ENCODE measurements around the gene DNAAF9. TPM values are rescaled to one million over a fixed set of nuclear protein-coding genes. Genes with fewer than 3 reads are reported as not detected.

DNAAF9 gene
- total and polyA plus RNA-seq, 2 donors (not counting 1 experiment from before 2014, with no cell fraction given): 2.6 to 7.7 TPM

DNA sequence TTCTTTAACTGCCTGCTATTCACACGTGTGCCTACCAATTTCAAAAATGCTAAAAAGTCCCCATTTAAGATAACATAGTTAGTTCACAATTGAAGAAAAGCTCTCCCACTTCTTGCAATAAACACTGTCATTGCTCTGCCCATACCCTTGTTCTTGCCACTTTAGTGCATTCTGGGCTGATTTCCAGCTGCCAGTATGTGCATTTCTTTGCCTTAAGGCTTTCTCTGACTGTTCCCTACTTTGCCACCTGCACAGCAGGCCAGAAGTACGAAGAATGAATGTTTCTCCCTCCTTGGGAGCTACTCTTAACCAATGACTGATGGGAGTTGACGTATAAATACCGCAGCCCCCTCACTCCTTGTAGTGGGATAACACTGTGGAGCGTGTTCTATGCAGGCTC is 47.4 kb upstream of the DNAAF9 start:
- Mint-ChIP-seq H3K27ac (no peak overlapping the region), H3K4me3 (no peak overlapping the region), H3K9me3 (ENCODE audit: insufficient read depth) (no peaks in the 10 kb centered on the region), H3K4me1 (no peaks in the 10 kb centered on the region), H3K27me3 (peaks cover 41% of the 10 kb centered on the region)
- Histone ChIP-seq H3K4me2 (replicated peaks; ENCODE audit: low read depth, low read length, poor library complexity, severe bottlenecking) (no peak overlapping the region), H3K4me1 (ENCODE audit: control insufficient read depth in 2 of 2, insufficient read depth in 2 of 2, low read length in 2 of 2) (no peaks in the 10 kb centered on the region), H4K20me1 (ENCODE audit: control insufficient read depth, insufficient read depth, low read length, poor library complexity, severe bottlenecking) (no peaks in the 10 kb centered on the region), H3K79me2 (ENCODE audit: control insufficient read depth, insufficient read depth, low read length) (no peaks in the 10 kb centered on the region), H3K27me3 (replicated peaks in 1 of 4; ENCODE audit: control extremely low read depth in 1 of 4, control insufficient read depth in 3 of 4, insufficient read depth in 4 of 4, low read length in 3 of 4) (no peaks in the 10 kb centered on the region), H3K9me3 (ENCODE audit: control extremely low read depth in 1 of 3, control insufficient read depth in 2 of 3, insufficient read depth in 1 of 3, low read length in 2 of 3) (no peaks in the 10 kb centered on the region), H3K36me3 (replicated peaks in 1 of 2; ENCODE audit: control extremely low read depth in 1 of 2, control insufficient read depth in 1 of 2, extremely low read depth in 1 of 2, insufficient read depth in 2 of 2, low read length in 1 of 2) (no peaks in the 10 kb centered on the region), H3K9ac (ENCODE audit: low read length) (no peak overlapping the region), H3K4me3 (ENCODE audit: control extremely low read depth in 1 of 5, extremely low read depth in 1 of 5, insufficient read depth in 1 of 5, low read depth in 2 of 5, low read length in 4 of 5) (no peak overlapping the region), H3K27ac (ENCODE audit: low read length in 2 of 2) (no peak overlapping the region), H2AFZ (ENCODE audit: insufficient read depth, low read depth, low read length, poor library complexity, severe bottlenecking) (no peak overlapping the region)
- intact Hi-C loops (cut with micrococcal nuclease): no loop called here
- TF ChIP-seq EZH2 (IDR thresholded peaks at IDR 0.05; ENCODE audit: borderline replicate concordance, insufficient read depth, low read depth, low read length, poor library complexity, severe bottlenecking): no peak
- TF ChIP-seq, protein P1, sequence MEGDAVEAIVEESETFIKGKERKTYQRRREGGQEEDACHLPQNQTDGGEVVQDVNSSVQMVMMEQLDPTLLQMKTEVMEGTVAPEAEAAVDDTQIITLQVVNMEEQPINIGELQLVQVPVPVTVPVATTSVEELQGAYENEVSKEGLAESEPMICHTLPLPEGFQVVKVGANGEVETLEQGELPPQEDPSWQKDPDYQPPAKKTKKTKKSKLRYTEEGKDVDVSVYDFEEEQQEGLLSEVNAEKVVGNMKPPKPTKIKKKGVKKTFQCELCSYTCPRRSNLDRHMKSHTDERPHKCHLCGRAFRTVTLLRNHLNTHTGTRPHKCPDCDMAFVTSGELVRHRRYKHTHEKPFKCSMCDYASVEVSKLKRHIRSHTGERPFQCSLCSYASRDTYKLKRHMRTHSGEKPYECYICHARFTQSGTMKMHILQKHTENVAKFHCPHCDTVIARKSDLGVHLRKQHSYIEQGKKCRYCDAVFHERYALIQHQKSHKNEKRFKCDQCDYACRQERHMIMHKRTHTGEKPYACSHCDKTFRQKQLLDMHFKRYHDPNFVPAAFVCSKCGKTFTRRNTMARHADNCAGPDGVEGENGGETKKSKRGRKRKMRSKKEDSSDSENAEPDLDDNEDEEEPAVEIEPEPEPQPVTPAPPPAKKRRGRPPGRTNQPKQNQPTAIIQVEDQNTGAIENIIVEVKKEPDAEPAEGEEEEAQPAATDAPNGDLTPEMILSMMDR (IDR thresholded peaks at IDR 0.05): no peak
- POLR2A ChIA-PET: no interaction called here
- ATAC-seq (ENCODE audit: low read depth) (no peak), DNase-seq (no peak)
- CTCF ChIA-PET: interaction anchor here (0.5 kb wide), 1 partner anchor 45 kb away, joined by 3 read pairs; no protein-coding TSS in a partner anchor
- 100% methylated on average over 1 of the region's 5 CpGs for WGBS (ENCODE audit: insufficient coverage)

DNA sequence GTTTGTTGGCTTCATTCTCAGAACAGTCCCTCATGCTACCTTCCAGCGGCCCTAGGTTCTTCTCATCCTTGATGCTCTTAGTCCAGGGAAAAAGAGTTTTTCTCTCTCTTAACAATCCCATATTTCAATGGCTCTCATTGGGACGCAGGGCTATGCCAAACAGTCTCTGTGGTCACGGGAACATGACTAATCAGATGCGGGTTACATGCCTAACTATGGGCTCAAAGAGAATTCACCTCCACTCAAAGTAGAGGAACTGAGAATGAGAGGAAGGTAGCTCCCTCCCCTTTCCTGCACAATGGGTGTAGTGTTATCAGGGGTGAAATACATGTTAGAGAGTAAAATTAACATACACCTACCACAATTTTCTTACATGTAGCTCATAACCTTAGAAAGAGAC is 45.2 kb upstream of the DNAAF9 start:
- Histone ChIP-seq H2AFZ (ENCODE audit: insufficient read depth, low read depth, low read length, poor library complexity, severe bottlenecking) (no peak overlapping the region), H3K9me3 (ENCODE audit: control extremely low read depth in 1 of 3, control insufficient read depth in 2 of 3, insufficient read depth in 1 of 3, low read length in 2 of 3) (no peaks in the 10 kb centered on the region), H4K20me1 (ENCODE audit: control insufficient read depth, insufficient read depth, low read length, poor library complexity, severe bottlenecking) (no peaks in the 10 kb centered on the region), H3K27ac (ENCODE audit: low read length in 2 of 2) (no peak overlapping the region), H3K79me2 (ENCODE audit: control insufficient read depth, insufficient read depth, low read length) (no peaks in the 10 kb centered on the region), H3K27me3 (replicated peaks in 1 of 4; ENCODE audit: control extremely low read depth in 1 of 4, control insufficient read depth in 3 of 4, insufficient read depth in 4 of 4, low read length in 3 of 4) (no peaks in the 10 kb centered on the region), H3K4me2 (replicated peaks; ENCODE audit: low read depth, low read length, poor library complexity, severe bottlenecking) (no peak overlapping the region), H3K4me1 (ENCODE audit: control insufficient read depth in 2 of 2, insufficient read depth in 2 of 2, low read length in 2 of 2) (no peaks in the 10 kb centered on the region), H3K36me3 (replicated peaks in 1 of 2; ENCODE audit: control extremely low read depth in 1 of 2, control insufficient read depth in 1 of 2, extremely low read depth in 1 of 2, insufficient read depth in 2 of 2, low read length in 1 of 2) (no peaks in the 10 kb centered on the region), H3K4me3 (ENCODE audit: control extremely low read depth in 1 of 5, extremely low read depth in 1 of 5, insufficient read depth in 1 of 5, low read depth in 2 of 5, low read length in 4 of 5) (no peak overlapping the region), H3K9ac (ENCODE audit: low read length) (no peak overlapping the region)
- H3K4me3 Mint-ChIP-seq: no peak overlapping the region
- WGBS (ENCODE audit: insufficient coverage): 100% methylated on average over 1 of the region's 4 CpGs
- TF ChIP-seq, protein P1 (IDR thresholded peaks at IDR 0.05): no peak
- TF ChIP-seq EZH2 (IDR thresholded peaks at IDR 0.05; ENCODE audit: borderline replicate concordance, insufficient read depth, low read depth, low read length, poor library complexity, severe bottlenecking): no peak
- H3K27ac Mint-ChIP-seq: no peak overlapping the region
- intact Hi-C loops (cut with micrococcal nuclease): no loop called here
- peaks cover 36% of the 10 kb centered on the region for H3K27me3 Mint-ChIP-seq
- no peaks in the 10 kb centered on the region for H3K9me3 Mint-ChIP-seq (ENCODE audit: insufficient read depth)
- no peaks in the 10 kb centered on the region for H3K4me1 Mint-ChIP-seq
- CTCF ChIA-PET: interaction anchor here (0.9 kb wide), 1 partner anchor 111 kb away, joined by 3 read pairs; no protein-coding TSS in a partner anchor
- no peak for ATAC-seq (ENCODE audit: low read depth)
- no peak for DNase-seq
- POLR2A ChIA-PET: no interaction called here

Data from B cell (primary cell).